H54 (cell line): ENCODE data around the gene EPN1.

Experiments
- DNase-seq: peaks from one replicate; pipeline ENCODE4 v3.0.0; 2011; ENCODE audit warnings: low spot score, mixed read lengths; ENCODE audit not compliant: insufficient read length
- FAIRE-seq: peaks from 3 replicates; lab custom pipeline; 2011; peaks lifted over from hg19 to GRCh38; lab: Jason Lieb, UNC
- POLR2A ChIP-seq: IDR thresholded peaks from 2 replicates; pipeline ENCODE4 v1.6.1; 2011; ENCODE audit warnings: low read depth, mild to moderate bottlenecking, low read length

The EPN1 gene

DNA sequence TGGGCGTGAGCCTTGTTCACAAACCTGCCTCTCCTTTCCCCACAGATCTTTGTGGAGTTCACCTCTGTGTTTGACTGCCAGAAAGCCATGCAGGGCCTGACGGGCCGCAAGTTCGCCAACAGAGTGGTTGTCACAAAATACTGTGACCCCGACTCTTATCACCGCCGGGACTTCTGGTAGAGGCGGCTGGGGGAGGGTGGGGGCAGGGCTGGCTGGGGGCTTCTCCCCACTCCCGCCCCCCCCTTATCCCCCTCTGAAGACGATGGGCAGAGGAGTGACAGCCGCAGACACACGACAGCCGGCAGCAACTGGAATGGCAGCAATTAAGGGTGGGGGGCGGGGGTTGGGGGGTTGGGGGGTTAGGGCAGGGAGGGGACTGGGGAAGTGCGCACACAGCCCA is 1.1 kb upstream of the EPN1 start:
- FAIRE-seq (no peak), DNase-seq (no peak)
- 0 out of 2 replicates have a peak, but pooled peaks have one; percentile 5 for TF ChIP-seq POLR2A

DNA sequence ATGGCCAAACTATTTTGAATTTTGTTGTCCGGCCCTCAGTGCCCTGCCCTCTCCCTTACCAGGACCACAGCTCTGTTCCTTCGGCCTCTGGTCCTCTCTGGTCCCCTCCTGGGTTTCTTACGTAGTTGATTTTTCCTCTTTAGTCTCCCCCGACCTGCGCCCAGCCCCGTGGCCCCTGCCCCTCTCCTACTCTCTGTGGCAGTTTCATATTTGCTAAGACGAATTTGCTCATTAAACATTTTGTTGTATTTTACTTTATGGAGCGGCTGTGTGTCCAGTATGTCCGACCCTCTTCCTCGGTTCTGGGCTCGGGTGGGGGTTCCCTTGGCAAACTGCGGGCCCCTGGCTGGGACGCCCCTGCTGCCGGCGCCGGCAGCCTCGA is 576 bp upstream of the EPN1 start:
- no peak for DNase-seq
- no peak for TF ChIP-seq POLR2A
- no peak for FAIRE-seq

DNA sequence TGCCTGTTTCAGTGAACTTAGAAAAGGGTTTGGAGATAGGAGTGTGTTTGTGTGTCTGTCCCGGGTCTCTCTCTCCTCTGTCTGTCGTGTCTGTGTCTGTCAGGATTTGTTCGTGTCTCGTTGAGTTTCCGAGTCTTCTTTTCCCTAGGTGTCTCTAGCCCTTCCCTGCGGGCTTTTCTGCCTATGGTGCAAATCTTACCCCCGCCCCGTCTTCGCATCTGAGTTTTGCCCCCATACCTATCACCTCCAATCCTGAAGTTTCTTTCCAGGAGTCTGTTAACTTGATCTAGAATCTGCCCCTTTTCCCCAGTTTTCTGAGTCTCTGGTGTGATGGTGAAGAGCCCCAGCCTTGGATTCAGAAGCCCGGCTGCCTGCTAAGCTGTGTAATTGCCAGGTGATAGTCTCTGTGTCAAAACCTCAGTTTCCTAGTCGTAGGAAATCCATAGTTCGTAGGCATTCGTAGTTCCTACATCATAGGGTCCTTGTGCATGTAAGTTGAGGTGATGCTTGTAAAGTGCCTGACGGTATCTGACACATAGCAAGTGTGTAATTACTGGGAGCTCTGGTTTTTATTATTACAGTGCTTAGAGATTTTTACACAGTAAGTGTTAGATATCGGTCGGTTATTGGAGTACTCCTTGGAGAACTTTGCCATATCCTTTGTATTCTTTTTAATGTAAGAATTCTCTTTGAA is 782 bp downstream of the EPN1 start:
- FAIRE-seq = no peak
- DNase-seq = no peak
- no peak for TF ChIP-seq POLR2A

DNA sequence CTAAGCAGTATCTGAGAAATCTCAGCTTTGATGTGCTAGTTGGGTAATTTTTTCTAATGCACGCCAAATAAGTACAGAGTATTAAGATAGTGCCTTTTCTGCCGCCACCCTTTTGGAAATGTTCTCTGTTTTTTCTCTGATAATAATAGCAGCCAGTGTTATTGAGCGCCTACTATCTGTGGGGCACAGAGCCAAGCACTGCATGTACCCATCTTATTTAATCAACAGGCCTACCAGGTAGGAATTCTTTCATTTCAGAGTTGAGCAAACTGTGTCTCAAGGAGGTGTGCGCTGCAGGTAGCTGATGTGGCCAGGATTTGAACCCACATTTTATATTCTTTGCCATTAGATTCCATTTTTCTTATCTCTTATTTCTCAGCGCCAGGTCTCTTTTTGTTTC is 1.4 kb downstream of the EPN1 start:
- no peak for TF ChIP-seq POLR2A
- FAIRE-seq (no peak), DNase-seq (no peak)

DNA sequence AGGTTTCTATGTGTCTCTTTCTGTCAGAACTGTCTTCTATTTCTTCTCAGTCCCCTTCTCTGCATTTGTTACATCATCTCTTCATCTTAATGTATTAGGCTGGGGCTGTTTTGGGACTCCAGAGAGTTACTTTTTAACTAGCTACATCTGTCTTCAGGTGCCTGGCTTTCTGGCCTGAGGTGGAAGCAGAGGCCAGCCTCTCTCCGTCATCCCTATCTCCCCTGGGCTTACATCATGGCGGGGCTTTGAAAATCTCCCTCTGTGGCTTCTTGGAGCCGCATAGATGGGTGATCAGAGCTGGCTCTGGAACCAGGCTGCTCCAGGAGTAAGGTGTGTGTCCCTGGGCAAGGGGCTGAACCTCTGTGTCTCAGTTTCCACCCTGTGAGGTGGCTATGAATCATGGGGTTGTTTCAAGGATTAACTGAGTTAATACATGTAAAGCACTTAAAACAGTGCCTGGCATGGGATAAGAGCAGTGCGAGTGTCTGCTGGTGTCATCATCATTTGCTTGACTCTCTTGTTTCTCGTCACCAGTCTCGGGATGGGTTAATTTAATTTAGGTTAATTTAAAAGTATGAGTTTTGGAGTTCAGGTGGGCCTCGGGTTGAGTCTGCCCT is 2.0 kb downstream of the EPN1 start:
- TF ChIP-seq POLR2A = no peak
- no peak for FAIRE-seq
- no peak for DNase-seq

DNA sequence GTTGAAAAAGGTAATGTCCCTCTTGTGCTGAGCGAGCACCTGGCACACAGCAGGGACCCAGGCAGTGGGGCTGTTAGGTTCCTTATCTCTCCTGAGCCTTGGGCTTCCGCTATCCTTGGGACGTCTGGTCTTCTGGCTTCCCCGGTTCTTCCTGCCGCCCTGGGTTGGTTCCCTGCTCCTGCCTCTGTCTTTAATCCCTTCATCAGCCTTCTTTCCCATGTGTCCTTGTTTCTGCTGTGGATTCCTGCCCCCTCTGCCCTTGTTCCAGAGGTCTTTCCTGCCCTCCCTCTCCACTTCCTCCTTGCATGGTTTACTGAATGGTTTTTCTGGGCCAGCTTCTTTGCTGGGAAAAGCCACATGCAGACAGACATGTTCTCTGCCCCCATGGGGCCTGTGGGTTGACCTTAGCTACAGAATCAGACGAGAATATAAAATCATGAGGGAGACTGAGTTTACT is 2.6 kb downstream of the EPN1 start:
- DNase-seq (no peak), FAIRE-seq (no peak)
- no peak for TF ChIP-seq POLR2A

DNA sequence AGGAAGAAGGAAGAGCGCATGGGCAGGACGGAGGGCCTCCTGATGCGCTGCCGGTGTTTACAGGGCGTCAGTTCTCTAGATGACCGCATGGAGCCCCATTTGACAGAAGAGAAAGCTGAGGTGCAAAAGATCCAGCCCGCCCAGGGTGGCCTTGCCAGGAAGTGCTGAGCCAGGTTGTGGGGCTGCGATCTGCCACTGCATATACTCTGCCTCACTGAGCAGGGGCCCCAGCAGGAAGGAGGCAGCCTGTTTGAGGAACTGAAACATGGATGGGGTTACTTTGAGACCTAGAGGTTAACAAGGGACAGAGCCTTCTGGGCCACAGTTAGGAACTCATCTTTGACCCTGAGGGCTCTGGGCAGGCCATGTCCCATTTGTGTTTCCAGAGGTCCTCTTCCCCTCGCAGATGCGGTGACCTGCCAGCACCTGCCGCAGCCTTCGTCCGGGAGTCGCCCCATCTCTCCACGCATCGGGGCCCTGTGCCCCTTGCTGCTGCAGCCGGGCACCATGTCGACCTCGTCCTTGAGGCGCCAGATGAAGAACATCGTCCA is 3.2 kb downstream of the EPN1 start:
- FAIRE-seq = no peak
- no peak for TF ChIP-seq POLR2A
- no peak for DNase-seq

DNA sequence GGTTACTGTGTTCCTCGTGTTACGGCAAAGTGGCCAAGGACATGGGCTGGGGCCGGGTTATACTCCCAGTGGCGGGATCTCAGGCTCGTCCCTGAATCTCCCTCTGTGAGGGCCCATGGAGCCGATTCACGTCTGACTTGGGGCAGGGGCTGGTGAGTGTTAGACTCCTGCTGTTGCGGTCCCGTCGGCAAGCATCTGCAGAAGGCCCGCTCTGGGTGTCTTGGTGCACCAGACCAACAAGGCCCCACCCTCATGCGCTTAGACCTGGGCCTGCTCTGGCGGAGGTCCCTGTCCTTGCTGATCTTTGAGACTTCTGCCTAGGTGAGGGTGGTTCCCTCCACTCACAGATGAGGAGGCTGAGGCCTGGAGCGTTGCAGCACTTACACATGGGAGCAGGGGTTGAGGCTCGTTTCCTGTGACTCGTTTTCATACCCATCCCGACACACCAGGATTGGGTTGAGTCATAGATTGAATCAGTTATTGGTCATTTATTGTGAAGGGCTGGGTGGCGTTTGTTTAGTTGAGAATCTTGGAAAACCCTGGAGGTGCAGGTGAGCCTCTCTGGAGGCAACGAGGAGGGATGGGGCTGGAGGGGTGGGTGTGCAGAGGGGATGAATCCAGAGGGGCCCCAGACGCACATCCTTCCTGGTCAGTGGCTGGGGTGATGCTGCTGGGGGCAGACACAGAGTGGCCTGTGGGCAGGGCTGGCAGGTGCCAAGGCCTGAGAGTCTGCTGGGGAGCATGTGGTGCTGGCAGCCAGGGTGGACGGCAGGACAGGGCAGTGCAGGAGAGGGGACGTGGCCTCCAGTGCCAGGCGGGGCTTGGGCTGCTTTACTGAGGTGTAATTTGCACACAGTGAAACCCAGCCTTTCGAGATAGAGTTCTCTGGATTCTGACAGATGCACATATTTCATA is 4.6 kb downstream of the EPN1 start:
- TF ChIP-seq POLR2A = no peak
- no peak for FAIRE-seq
- peak; percentile 95 for DNase-seq

DNA sequence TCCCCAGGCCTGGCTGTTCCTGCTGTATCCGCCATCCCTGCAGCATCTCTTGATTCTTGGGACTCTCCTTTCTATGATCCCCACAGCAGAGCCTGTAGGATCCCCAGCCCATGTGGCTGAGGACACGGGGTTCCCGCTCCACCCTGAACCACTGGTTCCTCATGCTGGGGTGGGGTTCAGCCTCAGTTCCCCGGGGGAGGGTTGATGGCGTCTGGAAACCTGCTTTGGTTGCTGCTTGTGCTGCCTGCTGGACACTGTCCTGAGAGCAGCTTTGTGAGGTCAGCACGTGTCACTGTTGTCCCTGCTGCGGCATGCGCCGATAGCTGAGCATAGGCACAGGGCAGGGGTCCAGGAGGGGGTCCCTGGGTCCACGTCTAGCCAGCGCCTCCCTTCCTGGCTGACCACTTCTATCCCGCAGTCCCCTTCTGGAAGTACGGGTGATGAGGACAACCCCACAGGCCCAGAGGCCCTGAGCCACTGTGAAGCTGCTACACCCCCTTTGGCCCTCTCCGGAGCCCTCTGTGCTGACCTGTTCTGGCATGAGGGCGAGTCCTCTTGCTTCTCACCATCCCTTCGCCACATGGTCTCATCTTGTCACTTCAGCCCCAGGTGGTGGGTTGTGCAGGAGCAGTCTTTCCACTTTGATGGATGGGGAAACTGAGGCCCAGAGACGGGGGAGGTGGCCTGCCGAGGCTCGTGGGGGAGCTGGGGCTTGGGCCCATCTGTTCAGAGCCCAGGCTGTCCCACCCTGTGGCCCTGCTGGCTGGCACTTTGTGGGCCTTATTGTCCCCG is 5.5 kb downstream of the EPN1 start:
- no peak for TF ChIP-seq POLR2A
- DNase-seq (no peak), FAIRE-seq (no peak)

DNA sequence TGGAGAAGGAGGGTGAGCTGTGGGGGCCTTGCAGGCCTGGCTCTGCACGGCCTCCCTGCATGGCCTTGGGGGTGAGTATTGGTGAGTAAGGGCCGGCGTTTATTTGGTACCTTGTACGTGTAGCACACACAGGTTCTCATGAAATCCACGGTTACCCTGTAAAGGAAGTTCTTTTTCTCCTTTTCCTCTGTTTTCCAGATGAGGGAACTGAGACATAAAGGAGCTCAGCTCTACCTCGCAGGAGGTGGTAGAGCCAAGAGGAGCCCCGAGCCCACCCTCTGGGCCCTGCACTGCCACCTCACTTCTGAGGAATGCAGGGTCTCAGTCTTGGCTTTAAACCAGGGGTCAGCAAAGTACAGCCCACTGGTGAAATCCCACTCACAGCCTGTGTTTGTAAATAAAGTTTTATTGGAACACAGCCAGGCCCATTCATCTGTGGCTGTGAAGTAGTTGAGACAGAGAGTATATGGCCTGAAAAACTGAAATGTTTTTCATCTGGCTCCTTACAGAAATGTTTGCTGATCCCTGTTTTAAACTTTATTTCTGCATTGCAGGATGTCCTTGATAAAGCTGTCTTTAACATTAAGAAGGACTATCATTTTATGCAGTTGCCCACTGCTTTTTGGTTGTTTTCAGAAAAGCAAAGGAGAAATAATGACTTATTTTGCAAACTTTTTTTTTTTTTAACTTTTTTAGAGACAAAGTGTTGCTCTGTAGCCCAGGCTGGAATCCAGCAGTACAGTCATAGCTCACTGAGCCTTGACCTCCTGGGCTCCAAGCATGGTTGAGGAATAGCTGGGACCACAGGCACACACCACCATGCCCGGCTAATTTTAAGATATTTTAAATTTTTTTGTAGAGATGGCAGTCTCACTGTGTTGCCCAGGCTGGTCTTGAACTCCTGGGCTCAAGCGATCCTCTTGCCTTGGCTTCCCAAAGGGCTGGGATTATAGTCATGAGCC is 6.4 kb downstream of the EPN1 start:
- no peak for TF ChIP-seq POLR2A
- FAIRE-seq (no peak), DNase-seq (no peak)

DNA sequence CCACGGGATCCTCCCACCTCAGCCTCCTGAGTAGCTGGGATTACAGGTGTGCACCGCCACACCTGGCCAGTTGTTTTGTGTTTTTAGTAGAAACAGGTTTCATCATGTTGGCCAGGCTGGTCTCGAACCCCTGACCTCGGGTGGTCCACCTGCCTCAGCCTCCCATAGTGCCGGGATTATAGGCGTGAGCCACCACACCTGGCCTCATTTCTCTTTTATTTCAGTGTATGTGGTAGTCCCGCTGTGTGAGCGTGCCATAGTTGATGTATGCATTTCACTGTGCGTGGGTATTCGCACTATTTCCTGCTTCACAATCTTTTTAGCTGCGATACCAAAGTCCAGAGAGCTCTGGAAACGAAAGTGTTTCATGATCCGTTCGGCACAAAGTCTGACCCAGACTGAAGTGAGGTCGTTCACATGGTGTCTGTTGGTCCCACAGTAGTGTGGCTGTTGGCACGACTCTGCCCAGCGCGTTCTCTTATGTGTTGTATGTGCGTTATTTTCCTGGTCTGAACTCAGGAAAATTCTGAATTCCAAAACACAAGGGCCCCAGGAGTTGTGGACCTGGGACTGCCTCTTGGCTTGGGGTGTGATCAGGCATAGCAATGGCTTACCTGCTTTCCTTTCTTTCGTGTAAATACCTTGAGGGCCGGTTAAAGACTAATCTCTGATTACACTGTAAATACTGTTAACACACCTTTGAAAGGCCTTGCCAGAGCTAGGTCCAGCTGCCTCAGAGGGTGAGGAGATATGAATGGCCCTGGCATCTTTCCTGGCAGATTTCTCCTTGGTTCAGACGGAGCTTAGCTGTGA is 8.6 kb downstream of the EPN1 start:
- DNase-seq (no peak), FAIRE-seq (no peak)
- TF ChIP-seq POLR2A = no peak

DNA sequence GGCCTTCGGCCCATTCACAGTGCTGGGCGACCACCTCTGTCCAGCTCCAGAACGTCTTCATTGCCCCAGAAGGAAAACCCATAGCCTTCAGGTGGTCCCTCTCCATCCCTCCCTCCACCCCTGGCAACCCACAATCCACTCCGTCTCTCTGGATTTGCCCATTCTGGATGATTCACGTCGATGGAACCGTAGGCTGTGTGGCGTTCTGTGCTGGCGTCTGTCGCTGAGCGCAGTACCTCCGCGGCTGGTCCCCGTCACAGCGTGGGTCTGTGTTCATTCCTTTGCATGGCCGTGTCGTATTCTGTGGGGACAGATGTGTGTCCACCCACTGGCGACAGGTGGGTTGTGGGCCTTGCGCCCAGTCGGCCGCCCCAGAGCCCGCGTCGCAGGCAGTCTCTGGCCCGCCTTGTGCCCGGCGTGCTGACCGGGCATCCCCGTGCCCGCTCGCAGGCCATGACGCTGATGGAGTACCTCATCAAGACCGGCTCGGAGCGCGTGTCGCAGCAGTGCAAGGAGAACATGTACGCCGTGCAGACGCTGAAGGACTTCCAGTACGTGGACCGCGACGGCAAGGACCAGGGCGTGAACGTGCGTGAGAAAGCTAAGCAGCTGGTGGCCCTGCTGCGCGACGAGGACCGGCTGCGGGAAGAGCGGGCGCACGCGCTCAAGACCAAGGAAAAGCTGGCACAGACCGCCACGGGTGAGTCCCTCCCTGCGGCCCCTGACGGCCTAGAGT is 10.1 kb downstream of the EPN1 start:
- no peak for TF ChIP-seq POLR2A
- DNase-seq (no peak), FAIRE-seq (no peak)
